NCI-H226 (cell line): ENCODE results near the gene AGTRAP.

ENCODE experiments used
- DNase-seq: peaks from one replicate; pipeline ENCODE4 v3.0.0-alpha.2; 2015

The AGTRAP gene

GRCh38 chr1:11736746-11737639 is 1.1 kb downstream of the AGTRAP start:
- DNase-seq = peak; percentile 78

- no peak for DNase-seq
Measured at GRCh38 chr1:11738096-11738495, 2.2 kb downstream of the AGTRAP start.

GRCh38 chr1:11738783-11739182 is 2.8 kb downstream of the AGTRAP start:
- DNase-seq = no peak

GRCh38 chr1:11740258-11741192 is 4.6 kb downstream of the AGTRAP start:
- DNase-seq = no peak

- DNase-seq = no peak
Measured at GRCh38 chr1:11741482-11741881, 5.5 kb downstream of the AGTRAP start.

- DNase-seq = no peak
Measured at GRCh38 chr1:11741919-11742558, 6.1 kb downstream of the AGTRAP start.

- no peak for DNase-seq
Measured at GRCh38 chr1:11744287-11744686, 8.4 kb downstream of the AGTRAP start.

- no peak for DNase-seq
Measured at GRCh38 chr1:11746092-11746491, 10.2 kb downstream of the AGTRAP start.

GRCh38 chr1:11746795-11747487 is 11.0 kb downstream of the AGTRAP start:
- DNase-seq = no peak

GRCh38 chr1:11748294-11749202 is 12.6 kb downstream of the AGTRAP start:
- DNase-seq = no peak

- DNase-seq = peak; percentile 63
Measured at GRCh38 chr1:11749203-11749689, 13.3 kb downstream of the AGTRAP start.

GRCh38 chr1:11749996-11750395 is 14.1 kb downstream of the AGTRAP start:
- no peak for DNase-seq

- DNase-seq = no peak
Measured at GRCh38 chr1:11751087-11751486, 15.2 kb downstream of the AGTRAP start.

- no peak for DNase-seq
Measured at GRCh38 chr1:11752359-11753088, 16.6 kb downstream of the AGTRAP start.

- peak; percentile 28 for DNase-seq
Measured at GRCh38 chr1:11753555-11754208, 17.7 kb downstream of the AGTRAP start.

- no peak for DNase-seq
Measured at GRCh38 chr1:11757047-11757446, 21.1 kb downstream of the AGTRAP start.

- DNase-seq = no peak
Measured at GRCh38 chr1:11759791-11760190, 23.9 kb downstream of the AGTRAP start.

- DNase-seq = no peak
Measured at GRCh38 chr1:11761285-11761684, 25.3 kb downstream of the AGTRAP start.

GRCh38 chr1:11761988-11762406 is 26.1 kb downstream of the AGTRAP start, which contains the start of gene C1orf167:
TSS of gene C1orf167 (plus strand) at chr1:11762193. CDS start at chr1:11764401, 2,208 bp downstream.
- DNase-seq = no peak

GRCh38 chr1:11764115-11764514 is 28.2 kb downstream of the AGTRAP start:
- DNase-seq = no peak
